ENCODE results near the gene RGL4. TPM values are rescaled to one million over a fixed set of nuclear protein-coding genes. Genes with fewer than 3 reads are reported as not detected.
A peak's percentile ranks its signal among the peaks of the same experiment; 100 is the strongest.

The RGL4 gene
- total and polyA plus RNA-seq, 2 of the 13 experiments (the other 11 are each of a cell fraction or from before 2014, with no cell fraction given) = not detected

- TF ChIP-seq ZHX2 (IDR thresholded peaks at IDR 0.05; ENCODE audit: low read depth) (peak; percentile 99), ZHX2 (CRISPR knock-in tag; IDR thresholded peaks at IDR 0.05; ENCODE audit: borderline replicate concordance) (peak; percentile 79; the same call in 1 of the 2 replicates), ZNF281 (CRISPR knock-in tag; IDR thresholded peaks at IDR 0.05; ENCODE audit: borderline replicate concordance) (no peak), ZNF724P (CRISPR knock-in tag; IDR thresholded peaks at IDR 0.05; ENCODE audit: borderline replicate concordance) (no peak), ZNF670 (CRISPR knock-in tag; IDR thresholded peaks at IDR 0.05; ENCODE audit: borderline replicate concordance) (peak; percentile 87), SNAPC2 (CRISPR knock-in tag; IDR thresholded peaks at IDR 0.05) (0 out of 2 replicates have a peak, but pooled peaks have one; percentile 65), PRDM15 (CRISPR knock-in tag; IDR thresholded peaks at IDR 0.05) (peak; percentile 33; the same call in 1 of the 2 replicates), SOX13 (IDR thresholded peaks at IDR 0.05) (no peak), SOX13 (CRISPR knock-in tag; conservative IDR thresholded peaks at IDR 0.05 in 1 of 2, IDR thresholded peaks at IDR 0.05 in 1 of 2) (peak in 1 of 2 experiments; percentile 52; a peak in 1 of 4 replicates), SCMH1 (CRISPR knock-in tag; IDR thresholded peaks at IDR 0.05; ENCODE audit: borderline replicate concordance) (no peak)
- TF ChIP-seq, protein P1, sequence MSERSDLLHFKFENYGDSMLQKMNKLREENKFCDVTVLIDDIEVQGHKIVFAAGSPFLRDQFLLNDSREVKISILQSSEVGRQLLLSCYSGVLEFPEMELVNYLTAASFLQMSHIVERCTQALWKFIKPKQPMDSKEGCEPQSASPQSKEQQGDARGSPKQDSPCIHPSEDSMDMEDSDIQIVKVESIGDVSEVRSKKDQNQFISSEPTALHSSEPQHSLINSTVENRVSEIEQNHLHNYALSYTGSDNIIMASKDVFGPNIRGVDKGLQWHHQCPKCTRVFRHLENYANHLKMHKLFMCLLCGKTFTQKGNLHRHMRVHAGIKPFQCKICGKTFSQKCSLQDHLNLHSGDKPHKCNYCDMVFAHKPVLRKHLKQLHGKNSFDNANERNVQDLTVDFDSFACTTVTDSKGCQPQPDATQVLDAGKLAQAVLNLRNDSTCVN (CRISPR knock-in tag; IDR thresholded peaks at IDR 0.05; ENCODE audit: borderline replicate concordance) = no peak; the same call in 1 of the 2 replicates
- TF ChIP-seq, protein P2, sequence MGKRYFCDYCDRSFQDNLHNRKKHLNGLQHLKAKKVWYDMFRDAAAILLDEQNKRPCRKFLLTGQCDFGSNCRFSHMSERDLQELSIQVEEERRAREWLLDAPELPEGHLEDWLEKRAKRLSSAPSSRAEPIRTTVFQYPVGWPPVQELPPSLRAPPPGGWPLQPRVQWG (CRISPR knock-in tag; IDR thresholded peaks at IDR 0.05; ENCODE audit: borderline replicate concordance, low read depth) = no peak
Observed at GRCh38 chr22:23716811-23717801, 26.3 kb downstream of the RGL4 start (continued).
